ENCODE measurements around the gene EYA3. TPM values are rescaled to one million over a fixed set of nuclear protein-coding genes. Genes with fewer than 3 reads are reported as not detected.

EYA3 gene
- total and polyA plus RNA-seq, 2 of the 8 experiments (the other 6 are each of a cell fraction or from before 2014, with no cell fraction given), result 15.0 to 33.9 TPM

GRCh38 chr1:28066393-28067154 lies 21.8 kb downstream of the EYA3 start:
- Histone ChIP-seq H3K9ac (replicated peaks in 1 of 4; ENCODE audit: extremely low read depth in 1 of 4, low read depth in 3 of 4, low read length in 3 of 4) (no peak overlapping the region), H3K4me2 (ENCODE audit: insufficient read depth in 1 of 2, low read depth in 2 of 2, low read length in 2 of 2) (no peak overlapping the region), H3K4ac (replicated peaks; ENCODE audit: insufficient read length, low read depth, low read length) (no peak overlapping the region), H3K9me3 (ENCODE audit: insufficient read depth in 2 of 2, low read depth in 1 of 2, low read length in 1 of 2) (no peaks in the 10 kb centered on the region), H3K56ac (replicated peaks; ENCODE audit: insufficient read length, low read depth, low read length) (no peak overlapping the region), H3K23ac (ENCODE audit: insufficient read length) (no peak overlapping the region), H4K20me1 (replicated peaks in 1 of 2; ENCODE audit: control insufficient read depth in 1 of 2, insufficient read depth in 2 of 2, low read length in 2 of 2) (no peaks in the 10 kb centered on the region), H3K36me3 (ENCODE audit: control insufficient read depth in 2 of 4, insufficient read depth in 4 of 4, low read length in 3 of 4) (no peaks in the 10 kb centered on the region), H4K5ac (ENCODE audit: insufficient read length, low read depth, low read length) (no peak overlapping the region), H3K14ac (ENCODE audit: insufficient read length) (no peak overlapping the region), H4K91ac (replicated peaks; ENCODE audit: insufficient read length, low read length) (no peak overlapping the region), H3K27ac (ENCODE audit: low read depth, low read length) (no peak overlapping the region), H2BK120ac (replicated peaks; ENCODE audit: low read depth, low read length) (no peak overlapping the region), H2BK5ac (ENCODE audit: low read depth, low read length) (no peak overlapping the region), H4K8ac (ENCODE audit: extremely low read depth, insufficient read depth, low read length) (no peak overlapping the region), H2AK5ac (ENCODE audit: low read depth, low read length) (no peak overlapping the region), H3K18ac (ENCODE audit: extremely low read depth, low read length) (no peak overlapping the region), H2BK20ac (ENCODE audit: low read length) (no peak overlapping the region), H2BK15ac (ENCODE audit: low read length) (no peak overlapping the region), H3K4me3 (ENCODE audit: extremely low read depth in 1 of 4, insufficient read depth in 2 of 4, low read depth in 3 of 4, low read length in 4 of 4) (no peak overlapping the region), H2AFZ (ENCODE audit: low read length) (no peak overlapping the region), H3K4me1 (replicated peaks in 1 of 4; ENCODE audit: control insufficient read depth in 3 of 4, insufficient read depth in 4 of 4, low read length in 3 of 4) (no peaks in the 10 kb centered on the region), H3K23me2 (ENCODE audit: low read depth, low read length) (no peaks in the 10 kb centered on the region), H2BK12ac (ENCODE audit: low read depth, low read length) (no peak overlapping the region), H3K79me1 (ENCODE audit: low read depth, low read length) (0 out of 2 replicates have a peak, but pooled peaks cover 2% of the 10 kb centered on the region), H3K79me2 (ENCODE audit: control insufficient read depth in 1 of 2, insufficient read depth in 2 of 2, low read length in 2 of 2) (peaks cover 0 to 43% of the 10 kb centered on the region in 2 experiments; a peak in 2 of 4 replicates), H3K27me3 (replicated peaks in 1 of 4; ENCODE audit: control insufficient read depth in 3 of 4, extremely low read depth in 1 of 4, insufficient read depth in 3 of 4, low read length in 3 of 4) (no peaks in the 10 kb centered on the region)
- TF ChIP-seq YY1 (IDR thresholded peaks at IDR 0.05; ENCODE audit: low read depth, low read length) (no peak), JUND (IDR thresholded peaks at IDR 0.05; ENCODE audit: low read length) (no peak)
- DNase-seq (ENCODE audit: low read depth in 1 of 2, low spot score in 2 of 2), result no peak
- POLR2A ChIA-PET (ENCODE audit: partially characterized antibody), result no interaction called here
- no peak for FAIRE-seq
- CTCF ChIA-PET (ENCODE audit: partially characterized antibody), result interaction anchor here (2.0 kb wide), 1 partner anchor 142 kb away, joined by 4 read pairs; no protein-coding TSS in a partner anchor
- WGBS, 2 experiments (ENCODE audit: extremely low coverage in 1 of 2, insufficient coverage in 1 of 2, insufficient read length in 1 of 2, insufficient replicate concordance in 2 of 2, low coverage in 1 of 2, low lambda C conversion rate in 2 of 2, missing lambda C conversion rate in 1 of 2), result 95% methylated on average over 3 of the region's 3 CpGs; no CpG with 5 or more reads in 1 of the 2 experiments

Data from H1 (cell line).